Dedifferentiated amniotic fluid mesenchymal stem cell (primary cell): ENCODE measurements around the gene RUFY1.

ENCODE experiments used
- DNase-seq: peaks from one replicate; pipeline ENCODE4 v3.0.0-alpha.2; 2016; ENCODE audit errors: extremely low spot score

Gene RUFY1

DNA sequence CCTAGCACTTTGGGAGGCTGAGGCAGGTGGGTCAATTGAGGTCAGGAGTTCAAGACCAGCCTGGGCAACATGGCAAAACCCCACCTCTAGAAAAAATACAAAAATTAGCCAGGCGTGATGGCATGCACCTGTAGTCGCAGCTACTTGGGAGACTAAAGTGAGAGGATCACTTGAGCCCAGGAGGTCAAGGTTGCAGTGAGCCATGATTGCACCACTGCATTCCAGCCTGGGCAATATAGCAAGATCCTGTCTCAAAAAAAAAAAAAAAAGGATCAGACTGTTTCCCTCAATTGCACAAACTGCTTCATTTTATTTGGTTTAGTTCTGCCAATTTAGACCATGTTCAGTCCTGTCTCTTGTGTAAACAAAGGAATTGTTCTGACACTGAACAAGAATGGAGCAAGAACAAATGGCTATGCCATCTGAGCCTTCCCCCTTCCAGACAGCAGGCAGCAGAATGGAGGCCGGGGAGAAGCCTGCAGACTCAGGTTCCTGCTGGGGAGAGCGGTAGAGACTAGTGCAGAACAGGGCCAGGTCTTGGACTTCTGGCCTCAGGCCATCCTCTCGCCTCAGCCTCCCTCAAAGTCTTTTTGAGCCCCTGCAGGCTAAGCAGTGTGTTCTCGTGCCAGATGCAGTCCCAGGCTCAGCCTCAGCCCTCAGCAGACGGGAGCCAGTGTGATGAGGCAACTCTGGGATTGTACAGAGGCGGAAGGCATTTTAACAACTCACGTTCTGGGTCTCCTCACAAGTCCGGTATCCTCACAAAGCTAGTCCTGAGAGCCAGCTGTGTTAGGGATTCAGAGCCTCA, 54.9 kb downstream of the RUFY1 start:
- no peak for DNase-seq

DNA sequence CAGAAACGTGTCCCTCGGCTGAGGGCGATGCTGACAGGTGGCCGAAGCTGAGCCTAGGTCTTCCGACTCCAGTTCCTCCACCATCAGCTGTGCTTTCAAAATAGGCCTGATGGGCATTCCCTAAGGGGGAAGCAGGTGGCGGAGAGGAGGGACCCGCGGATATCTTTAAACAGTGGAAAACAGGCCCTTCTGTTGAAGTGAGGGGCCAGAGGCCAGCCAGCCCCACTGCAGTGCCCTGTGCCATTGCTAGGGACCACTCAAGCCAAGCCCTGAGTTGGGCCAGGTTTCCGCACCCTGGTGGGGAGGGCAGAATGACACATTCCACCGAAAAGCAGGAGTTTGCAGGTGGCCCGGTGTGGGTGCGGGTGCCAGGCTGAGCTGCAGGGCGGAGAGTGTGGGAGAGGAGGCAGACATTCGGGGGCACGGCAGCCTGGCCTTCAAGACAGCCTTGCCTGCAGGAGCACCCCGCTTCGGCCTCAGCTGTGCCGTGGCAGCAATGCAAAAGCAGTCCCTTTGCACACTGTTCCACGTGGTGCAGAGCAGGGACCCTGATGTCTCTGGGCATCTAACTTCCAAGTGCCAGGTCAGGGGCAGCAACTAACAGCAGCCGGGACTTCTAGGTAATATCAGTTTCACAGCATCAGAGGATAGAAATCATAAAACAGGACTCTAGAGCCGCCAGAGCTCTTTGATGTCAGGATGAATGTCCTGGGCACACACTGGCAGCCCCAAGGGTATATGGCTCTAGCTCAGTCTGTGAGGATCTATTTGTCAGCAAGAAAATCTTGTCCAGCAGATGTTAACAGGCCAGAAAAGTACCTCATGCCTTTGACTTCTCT, 55.9 kb downstream of the RUFY1 start:
- DNase-seq, result no peak

DNA sequence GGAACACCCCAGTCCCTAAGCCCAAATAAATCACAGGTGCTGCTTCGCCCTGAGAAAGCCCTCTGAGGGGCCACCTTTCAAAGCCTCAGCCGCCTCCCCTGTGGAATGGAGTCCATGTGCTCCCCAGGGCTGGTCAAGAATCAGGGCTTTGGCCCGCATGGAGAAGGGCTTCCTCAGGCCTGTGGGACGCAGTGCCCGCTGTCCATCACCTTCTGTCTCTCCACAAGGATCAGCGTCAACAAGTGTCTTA, 56.5 kb downstream of the RUFY1 start:
- no peak for DNase-seq

DNA sequence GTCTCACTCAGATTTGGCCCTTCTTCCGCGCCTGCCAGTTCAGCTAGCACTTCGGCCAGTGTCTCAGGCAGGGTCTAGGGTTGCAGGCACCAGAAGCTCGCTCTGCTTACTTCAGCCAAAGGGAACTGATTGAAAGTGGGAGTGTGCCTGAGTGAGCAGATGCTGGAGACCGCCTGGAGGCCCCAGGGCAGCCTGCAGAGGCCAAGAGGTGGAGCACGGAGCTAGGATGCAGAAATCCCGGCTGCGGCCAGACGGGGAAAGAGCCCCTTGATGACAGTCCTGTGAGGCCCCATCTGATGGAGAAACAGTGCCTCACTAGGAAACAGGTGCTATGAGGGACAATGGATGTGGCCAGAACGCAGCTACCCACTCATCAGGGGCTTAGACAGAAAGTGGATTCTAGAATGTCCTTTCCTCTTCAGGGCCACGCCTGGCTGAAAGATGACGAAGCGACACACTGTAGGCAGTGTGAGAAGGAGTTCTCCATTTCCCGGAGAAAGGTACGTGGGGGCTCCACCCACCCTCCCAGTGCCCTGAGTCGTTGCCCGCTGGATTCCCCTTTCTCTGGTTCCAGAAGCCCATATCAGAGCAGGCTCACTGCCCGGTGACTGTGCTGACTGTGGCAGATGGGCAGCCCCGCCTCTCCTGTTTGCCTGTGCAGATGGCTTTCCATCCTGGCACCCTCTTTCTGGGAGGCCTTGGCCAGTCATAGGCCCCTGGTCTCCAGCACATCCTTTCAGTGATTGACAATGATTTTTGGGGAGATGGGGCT, 57.0 kb downstream of the RUFY1 start:
- no peak for DNase-seq

DNA sequence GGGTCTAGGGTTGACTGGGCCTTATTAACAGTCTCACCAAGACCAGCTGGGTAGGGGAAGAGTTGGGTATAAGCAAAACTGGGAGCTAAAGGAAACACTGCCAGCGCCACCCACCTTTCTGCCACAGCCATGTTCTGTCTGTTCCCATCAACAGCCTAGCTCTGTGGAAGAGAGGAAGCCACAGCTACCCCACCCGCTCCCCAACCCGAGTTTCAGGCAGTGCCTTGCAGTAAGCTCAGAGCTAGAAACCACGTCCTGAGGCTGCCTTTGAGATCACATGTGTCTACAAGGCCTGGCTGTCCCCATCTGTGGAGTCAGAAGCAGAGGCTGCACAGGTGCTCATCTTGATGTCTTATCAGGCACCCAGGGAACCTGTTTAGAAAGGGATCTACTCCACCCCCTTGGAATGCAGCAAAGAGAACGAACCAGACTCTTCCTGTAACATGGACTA, 57.8 kb downstream of the RUFY1 start:
- no peak for DNase-seq

DNA sequence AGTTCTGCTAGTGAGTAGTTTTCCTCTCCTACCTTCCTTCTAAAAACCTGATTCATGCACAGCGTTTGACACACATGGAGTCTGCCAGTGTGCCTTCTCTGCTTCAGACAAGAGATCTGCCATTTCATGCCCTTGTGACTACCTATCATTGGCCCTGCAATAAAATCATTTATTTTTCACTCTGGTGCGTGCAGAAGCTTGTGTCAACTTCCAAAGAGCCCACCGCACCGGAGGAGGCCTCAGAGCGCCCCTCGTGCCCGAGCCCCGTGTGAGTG, 59.4 kb downstream of the RUFY1 start:
- DNase-seq, result no peak

DNA sequence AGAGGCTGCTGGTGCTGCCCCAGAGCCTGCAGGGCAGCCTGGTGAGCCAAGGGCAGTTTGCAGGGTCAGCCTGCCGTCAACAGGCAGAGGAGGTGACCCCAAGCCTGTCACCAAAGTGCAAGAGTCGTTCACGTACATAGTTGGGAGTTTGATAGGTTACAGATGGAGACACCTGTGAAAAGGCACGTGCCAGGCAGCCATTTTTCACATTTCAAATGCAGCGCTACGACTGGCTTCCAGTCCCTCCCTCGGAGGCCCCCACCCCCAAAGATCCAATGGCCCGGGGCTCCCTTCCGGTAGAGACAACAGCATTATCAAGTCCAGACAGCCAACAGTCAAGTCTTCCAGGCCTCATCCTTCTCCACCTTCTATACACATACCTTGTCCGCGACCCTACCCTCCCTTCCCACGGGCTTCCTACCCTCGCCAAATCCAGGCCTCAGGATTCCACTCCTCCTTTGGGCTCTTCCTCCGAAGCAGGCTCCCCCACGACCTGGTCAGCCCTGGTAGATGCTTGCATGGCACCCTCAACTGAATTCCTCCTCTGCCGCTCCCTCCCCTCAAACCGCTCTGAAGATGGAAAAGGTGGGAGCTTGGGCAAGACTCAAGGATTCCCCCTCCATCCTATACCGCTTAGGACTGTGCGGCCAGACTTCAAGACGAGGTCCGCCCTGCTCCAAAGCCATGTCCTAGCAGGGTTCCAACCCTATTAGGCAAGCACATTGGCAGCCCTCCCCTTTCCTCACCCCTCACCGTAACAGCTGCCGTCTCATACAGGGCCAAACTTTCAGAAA, 60.0 kb downstream of the RUFY1 start:
- DNase-seq, result no peak

DNA sequence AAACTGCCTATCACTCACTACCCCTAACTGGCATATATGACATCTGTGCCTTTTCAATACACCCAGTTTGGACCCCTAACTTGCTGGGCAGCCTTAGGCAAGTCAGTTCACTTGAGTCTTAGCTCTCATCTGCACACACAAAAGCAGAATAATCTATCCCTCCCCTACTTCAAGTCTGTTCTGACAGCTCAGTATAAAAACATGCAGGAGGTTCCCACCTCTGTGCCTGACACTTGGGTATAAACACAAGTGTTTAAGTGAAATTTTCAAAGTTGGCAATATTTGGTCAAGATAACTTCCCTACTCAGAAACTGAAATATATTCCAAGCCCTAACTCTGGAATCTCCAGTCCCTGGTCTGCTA, 60.5 kb downstream of the RUFY1 start:
- DNase-seq, result no peak

DNA sequence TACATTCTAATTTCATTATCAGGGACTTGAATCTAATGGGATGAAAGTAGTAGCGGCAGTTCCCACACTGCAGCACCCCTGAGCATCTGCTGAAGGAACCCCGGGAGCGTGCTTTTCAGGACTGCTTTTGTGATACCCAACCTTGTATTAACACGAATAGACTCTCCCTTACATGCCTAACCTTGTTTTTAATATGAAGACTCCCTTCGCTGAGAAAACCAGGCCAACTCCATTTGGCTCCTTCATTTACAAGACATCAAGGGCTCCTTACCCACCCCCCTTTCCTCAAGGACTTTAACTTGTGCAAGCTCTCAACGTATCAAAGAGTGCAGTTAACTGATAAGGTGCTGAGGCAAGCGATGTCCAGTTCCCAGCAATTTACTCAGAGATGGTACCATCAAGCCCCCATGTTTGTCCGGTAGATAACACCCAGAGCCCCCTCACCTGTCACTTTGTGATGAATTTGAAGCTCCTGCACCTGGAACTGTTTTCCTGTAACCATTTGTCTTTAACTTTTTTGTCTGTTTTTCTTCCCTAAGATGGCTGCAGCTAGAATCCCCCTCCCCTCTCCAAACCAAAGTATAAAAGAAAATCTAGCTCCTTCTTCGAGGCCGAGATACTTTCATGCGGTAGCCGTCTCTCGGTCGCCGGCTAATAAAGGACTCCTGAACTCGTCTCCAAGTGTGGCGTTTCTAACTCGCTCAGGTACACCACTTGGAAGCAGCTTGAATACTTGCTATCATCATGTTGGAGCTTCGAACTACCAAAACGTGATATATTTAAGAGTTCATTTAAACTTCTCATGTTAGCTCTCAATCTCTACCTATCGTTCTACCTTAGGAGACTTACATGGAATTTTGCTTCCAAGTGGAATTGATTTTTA, 62.5 kb downstream of the RUFY1 start:
- DNase-seq, result no peak

DNA sequence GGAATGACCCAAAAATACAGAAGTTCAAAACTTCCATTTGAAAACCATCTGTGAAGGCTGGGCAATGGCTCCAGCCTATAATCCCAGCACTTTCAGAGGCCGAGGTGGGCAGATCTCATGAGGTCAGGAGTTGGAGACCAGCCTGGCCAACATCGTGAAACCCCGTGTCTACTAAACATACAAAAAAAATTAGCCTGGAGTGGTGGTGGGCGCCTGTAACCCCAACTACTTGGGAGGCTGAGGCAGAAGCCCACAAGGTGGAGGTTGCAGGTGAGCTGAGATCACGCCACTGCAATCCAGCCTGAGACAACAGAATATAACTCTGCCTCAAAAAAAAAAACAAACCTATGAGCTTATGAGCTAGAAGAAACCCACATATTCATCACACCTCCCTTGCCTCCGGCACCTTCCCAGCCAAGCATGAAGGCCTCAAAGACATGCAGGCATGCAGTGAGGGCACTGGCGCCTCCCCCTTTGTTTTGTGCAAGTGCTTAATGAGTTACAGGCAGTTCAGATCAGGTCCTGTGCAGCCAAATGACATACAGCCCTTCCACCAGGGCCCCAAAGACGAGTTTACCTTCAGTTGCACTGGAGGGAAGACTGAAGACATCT, 63.2 kb downstream of the RUFY1 start:
- DNase-seq, result no peak

DNA sequence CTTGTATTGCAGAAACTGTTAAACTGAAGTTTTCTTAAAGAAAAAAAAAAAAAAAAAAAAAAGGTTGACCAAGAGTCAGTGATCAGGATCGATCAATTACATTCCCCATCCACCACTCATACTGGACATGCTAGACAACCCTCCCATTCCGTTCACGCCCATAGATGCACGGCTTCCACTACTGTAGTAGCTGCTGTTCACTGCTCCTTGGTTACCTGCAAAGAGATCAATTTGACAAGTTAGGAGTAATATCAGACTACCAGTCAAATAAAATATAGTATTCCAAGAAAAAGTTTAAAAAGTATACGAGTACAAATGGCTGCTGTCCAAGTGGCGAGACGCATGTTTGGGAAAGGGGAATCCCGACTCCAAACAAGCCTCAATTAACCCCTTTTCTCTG, 64.4 kb downstream of the RUFY1 start:
- no peak for DNase-seq

DNA sequence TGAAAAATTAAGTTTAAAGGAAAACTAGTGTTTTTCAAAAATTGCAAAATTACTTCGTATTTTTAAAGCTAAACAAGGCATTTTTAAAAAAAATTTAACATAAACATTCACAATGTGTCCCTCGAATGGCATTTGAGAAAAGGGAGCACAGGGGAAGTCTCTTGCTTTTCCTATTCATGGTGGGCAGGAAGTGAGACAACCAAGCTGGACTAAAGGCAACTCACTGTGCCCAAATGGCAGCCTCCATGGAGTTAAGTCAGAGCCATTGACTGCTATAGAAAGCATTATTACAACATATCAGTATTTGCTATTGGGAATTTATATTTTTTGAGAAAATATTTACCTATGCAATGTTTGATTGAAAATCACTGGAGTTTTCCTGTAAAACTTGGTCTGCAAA, 64.8 kb downstream of the RUFY1 start:
- no peak for DNase-seq

DNA sequence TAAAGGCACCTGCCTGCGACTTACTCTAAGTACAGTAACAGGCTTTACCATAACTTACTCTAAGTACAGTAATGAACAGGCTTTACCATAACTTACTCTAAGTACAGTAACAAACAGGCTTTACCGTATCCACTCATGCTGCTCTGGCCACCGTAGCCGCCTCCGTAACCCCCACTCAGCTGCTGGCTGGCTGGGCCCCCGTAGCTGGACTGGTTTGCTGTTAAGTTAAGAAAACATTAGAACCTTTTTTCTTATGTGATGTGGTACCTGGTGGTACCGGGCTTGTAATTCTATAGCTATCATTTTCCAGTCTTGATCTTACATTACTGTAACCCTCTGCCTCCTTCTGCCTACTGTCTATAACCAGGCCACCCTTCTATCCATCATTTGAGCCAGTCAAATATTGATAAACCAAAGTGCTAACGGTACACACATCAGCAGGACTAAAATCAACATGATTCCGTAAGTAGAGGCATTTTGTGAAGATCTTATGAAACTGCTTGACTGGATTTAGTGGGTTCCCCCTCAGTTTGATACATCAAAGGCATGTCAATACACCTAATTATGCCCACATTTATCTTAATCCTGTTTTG, 65.7 kb downstream of the RUFY1 start:
- no peak for DNase-seq

DNA sequence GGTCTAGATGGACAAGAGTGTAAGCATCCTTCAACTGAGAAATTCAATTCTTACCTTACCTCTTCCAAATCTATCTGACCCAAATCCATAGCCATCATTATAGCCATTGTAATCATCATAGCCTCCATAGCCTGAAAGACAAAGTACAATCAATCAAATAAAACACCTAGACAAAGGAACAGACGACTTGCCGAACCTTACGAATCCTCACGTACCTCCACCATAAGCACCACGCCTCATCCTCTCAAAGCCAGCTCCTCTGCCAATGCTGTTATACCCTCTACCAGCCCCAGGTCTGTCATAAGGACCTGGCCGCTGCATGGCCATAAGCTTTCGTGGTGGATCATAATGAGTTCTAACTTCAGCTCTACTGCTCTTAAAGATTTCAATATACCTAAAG, 67.6 kb downstream of the RUFY1 start:
- no peak for DNase-seq

DNA sequence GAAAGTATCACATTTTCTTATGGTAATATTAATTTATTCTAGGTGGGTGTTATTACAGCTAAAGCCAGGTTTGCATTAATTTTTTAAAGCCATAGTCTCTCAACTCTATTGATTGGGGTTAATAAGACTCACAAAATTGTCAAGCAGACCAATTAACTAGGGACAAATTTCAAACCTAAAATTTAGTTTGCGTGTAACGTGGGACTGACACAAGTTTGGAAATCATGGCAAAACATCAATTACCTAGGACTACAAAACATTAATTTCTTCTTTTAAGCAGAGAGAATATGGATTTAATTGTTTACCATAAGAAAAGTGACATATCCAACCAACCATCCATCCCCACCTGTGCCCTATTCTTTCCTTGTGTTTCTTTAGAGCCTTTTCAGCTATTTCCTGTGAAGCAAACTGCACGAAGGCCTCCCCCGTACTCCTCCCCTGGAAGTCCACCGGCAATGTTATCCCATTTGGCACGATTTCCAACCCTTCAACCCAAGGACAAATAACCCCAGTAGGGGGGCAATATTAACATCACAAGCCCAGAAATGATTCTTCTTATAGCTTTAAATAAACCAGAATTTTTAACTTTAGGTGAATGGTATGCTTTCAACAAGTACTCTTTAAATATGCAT, 68.7 kb downstream of the RUFY1 start:
- no peak for DNase-seq

DNA sequence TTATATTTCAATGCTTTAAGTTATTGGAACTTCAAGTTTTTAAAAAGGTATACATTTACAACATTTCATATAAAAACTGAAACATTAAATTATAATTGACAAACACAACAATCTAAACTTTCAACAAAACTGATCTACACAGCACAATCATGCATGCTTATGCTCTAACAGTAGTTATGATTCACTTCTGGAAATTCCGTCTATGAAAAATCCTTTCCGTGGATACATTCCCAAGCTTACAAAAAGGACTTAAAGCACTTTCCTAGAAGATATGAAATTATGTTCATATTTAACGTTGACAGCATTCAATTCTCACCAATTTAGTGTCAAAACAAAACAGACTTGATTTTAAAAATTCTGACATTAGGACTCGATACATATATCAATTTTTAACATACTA, 69.4 kb downstream of the RUFY1 start:
- no peak for DNase-seq

DNA sequence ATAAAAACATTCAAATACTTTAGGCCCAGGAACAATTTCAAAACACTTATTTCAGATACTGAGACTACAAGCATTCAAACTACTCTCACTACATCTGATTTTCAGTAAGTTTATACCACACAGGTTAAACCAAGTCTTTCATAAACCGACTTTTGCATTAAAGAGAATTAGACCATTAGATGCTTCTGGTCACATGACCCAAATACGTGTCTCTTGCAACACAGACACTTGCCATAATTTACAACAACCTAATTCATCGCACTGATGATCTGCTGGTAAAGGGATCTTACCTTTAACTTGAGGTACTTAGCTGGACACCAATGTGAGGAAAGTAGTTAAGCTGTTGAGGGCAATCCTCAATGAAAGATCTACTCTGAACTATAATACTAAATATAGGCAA, 69.9 kb downstream of the RUFY1 start:
- DNase-seq, result no peak

DNA sequence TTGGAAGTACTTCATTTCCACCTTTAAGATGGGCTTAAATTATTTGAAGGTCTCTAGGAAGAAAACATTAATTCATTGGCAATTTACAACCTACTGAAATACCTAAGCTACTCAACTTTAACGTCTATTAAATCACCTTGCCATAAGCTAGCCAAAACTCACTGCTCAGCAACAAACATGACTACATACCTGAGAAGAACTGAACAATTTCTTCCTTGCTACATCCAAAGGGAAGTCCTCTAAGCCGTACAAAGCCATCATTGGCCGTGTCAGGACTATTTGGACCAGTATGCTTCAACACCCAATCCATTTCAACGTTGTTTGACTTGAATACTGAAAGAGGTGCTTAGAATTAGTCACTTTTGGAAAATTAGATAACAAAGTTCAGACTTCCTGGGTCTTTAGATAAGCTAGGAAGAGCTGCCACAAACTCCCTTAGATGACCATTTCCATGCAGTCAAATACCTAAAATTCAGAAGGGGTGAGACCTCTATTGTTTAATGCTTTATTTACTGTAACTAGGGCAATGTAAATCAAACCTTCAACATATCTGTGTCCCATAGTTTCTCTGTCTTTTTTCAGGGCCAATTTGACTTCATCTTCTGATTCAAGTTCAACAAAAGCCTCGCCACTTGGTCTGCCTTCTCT, 70.5 kb downstream of the RUFY1 start:
- no peak for DNase-seq

DNA sequence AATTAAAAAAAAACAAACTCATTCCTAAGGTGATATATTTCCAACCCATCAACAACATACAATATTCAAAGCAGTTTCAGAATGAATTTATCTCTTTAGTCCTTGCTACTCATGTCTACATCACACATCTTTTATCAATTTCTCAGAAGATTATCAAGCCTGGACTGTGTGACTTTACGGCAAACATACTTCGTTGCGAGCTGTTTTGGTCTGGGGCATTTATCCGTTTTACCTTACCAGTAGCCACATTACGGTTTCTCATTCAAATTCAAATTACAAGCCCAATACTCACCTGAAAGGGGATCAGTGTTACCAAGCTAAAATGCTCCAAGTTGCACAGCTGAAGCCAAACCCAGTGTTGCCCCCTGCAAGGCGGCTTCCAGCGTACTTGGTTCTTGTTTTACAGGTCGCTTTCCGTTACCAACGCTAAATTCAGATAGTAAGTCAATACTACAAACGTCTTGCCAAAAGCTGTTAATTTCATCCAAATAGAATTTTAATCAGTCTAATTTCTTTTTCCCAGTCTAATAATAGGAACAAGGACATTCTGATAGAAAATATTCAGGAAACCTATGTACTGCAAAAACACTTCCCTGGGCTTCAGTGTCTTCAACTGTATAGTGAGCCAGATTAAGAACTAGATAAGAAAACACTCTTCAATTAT, 71.3 kb downstream of the RUFY1 start:
- no peak for DNase-seq
